Measurements from ENCODE around the gene ECI2. TPM values are rescaled to one million over a fixed set of nuclear protein-coding genes. Genes with fewer than 3 reads are reported as not detected.
A peak's percentile ranks its signal among the peaks of the same experiment; 100 is the strongest.
"Not testable (repeated sequence)": the region's sequence is repeated elsewhere in the genome, so short reads cannot be mapped to it uniquely, and the experiment has no call there.

ECI2 gene
- polyA plus RNA-seq, 1 donor = 40.7 TPM

GRCh38 chr6:4138186-4138585 is 2.8 kb upstream of the ECI2 start:
- DNase-seq = no peak

- DNase-seq = no peak
Observed at GRCh38 chr6:4136354-4136831, 1.0 kb upstream of the ECI2 start.

- peak; percentile 95 for DNase-seq
Observed at GRCh38 chr6:4135665-4136353, 434 bp upstream of the ECI2 start.

GRCh38 chr6:4133941-4134838 is 1.2 kb downstream of the ECI2 start:
- no peak for DNase-seq

GRCh38 chr6:4130357-4130987 is 4.9 kb downstream of the ECI2 start:
- DNase-seq = no peak

- DNase-seq = no peak
Observed at GRCh38 chr6:4129446-4129845, 5.9 kb downstream of the ECI2 start.

GRCh38 chr6:4128748-4129147 is 6.6 kb downstream of the ECI2 start:
- no peak for DNase-seq

- no peak for DNase-seq
Observed at GRCh38 chr6:4128072-4128471, 7.3 kb downstream of the ECI2 start.

GRCh38 chr6:4125933-4126864 is 9.2 kb downstream of the ECI2 start:
- no peak for DNase-seq

- no peak for DNase-seq
Observed at GRCh38 chr6:4125500-4125899, 9.9 kb downstream of the ECI2 start.

GRCh38 chr6:4124351-4124750 is 11.0 kb downstream of the ECI2 start:
- no peak for DNase-seq

- no peak for DNase-seq
Observed at GRCh38 chr6:4115741-4116140, 19.6 kb downstream of the ECI2 start.

- DNase-seq = no peak
Observed at GRCh38 chr6:4114123-4114522, 21.3 kb downstream of the ECI2 start.

GRCh38 chr6:4113649-4114048 is 21.7 kb downstream of the ECI2 start:
- DNase-seq = no peak

- DNase-seq = no peak
Observed at GRCh38 chr6:4112366-4112765, 23.0 kb downstream of the ECI2 start.

GRCh38 chr6:4109363-4109815 is 26.0 kb downstream of the ECI2 start:
- not testable (repeated sequence) for DNase-seq

- no peak for DNase-seq
Observed at GRCh38 chr6:4108561-4109093, 26.7 kb downstream of the ECI2 start.

- no peak for DNase-seq
Observed at GRCh38 chr6:4107873-4108272, 27.5 kb downstream of the ECI2 start.

GRCh38 chr6:4105980-4106536 is 29.3 kb downstream of the ECI2 start:
- DNase-seq = no peak

- no peak for DNase-seq
Observed at GRCh38 chr6:4103929-4104328, 31.4 kb downstream of the ECI2 start.

GRCh38 chr6:4102687-4103244 is 32.6 kb downstream of the ECI2 start:
- no peak for DNase-seq
